AG08396 (cell line): ENCODE results near the gene JMJD8.

Experiments
- DNase-seq: peaks from one replicate; pipeline ENCODE4 v3.0.0; 2012; ENCODE audit warnings: low spot score, mixed read lengths

The JMJD8 gene

GRCh38 chr16:709566-710499 is 25.7 kb upstream of the JMJD8 start:
- peak; percentile 98 for DNase-seq

GRCh38 chr16:708959-709358 is 24.8 kb upstream of the JMJD8 start:
- DNase-seq, result no peak

- no peak for DNase-seq
These were observed 23.9 kb upstream of the JMJD8 start for GRCh38 chr16:708019-708418.

GRCh38 chr16:707062-707538 is 23.0 kb upstream of the JMJD8 start:
- no peak for DNase-seq

GRCh38 chr16:706189-707061 is 22.3 kb upstream of the JMJD8 start:
- DNase-seq, result no peak

- no peak for DNase-seq
These were observed 21.5 kb upstream of the JMJD8 start, which contains the start of gene FBXL16 for GRCh38 chr16:705431-706188. FBXL16 (minus strand) TSS chr16:705801; CDS start chr16:697405, 8,396 bp downstream.

- no peak for DNase-seq
These were observed 20.6 kb upstream of the JMJD8 start for GRCh38 chr16:704552-705380.

- DNase-seq, result no peak
These were observed 19.9 kb upstream of the JMJD8 start for GRCh38 chr16:704047-704446.

GRCh38 chr16:703406-703805 is 19.3 kb upstream of the JMJD8 start:
- DNase-seq, result no peak

GRCh38 chr16:702341-702740 is 18.2 kb upstream of the JMJD8 start:
- DNase-seq, result no peak

- DNase-seq, result peak; percentile 71
These were observed 16.8 kb upstream of the JMJD8 start for GRCh38 chr16:700684-701584.

GRCh38 chr16:698911-699671 is 15.0 kb upstream of the JMJD8 start:
- DNase-seq, result no peak

GRCh38 chr16:695355-696089 is 11.4 kb upstream of the JMJD8 start:
- DNase-seq, result no peak

- no peak for DNase-seq
These were observed 10.8 kb upstream of the JMJD8 start for GRCh38 chr16:694863-695354.

GRCh38 chr16:694187-694862 is 10.2 kb upstream of the JMJD8 start:
- DNase-seq, result no peak

- no peak for DNase-seq
These were observed 9.6 kb upstream of the JMJD8 start for GRCh38 chr16:693766-694165.

- DNase-seq, result no peak
These were observed 9.2 kb upstream of the JMJD8 start for GRCh38 chr16:693364-693763.
